Erythroblast (primary cell): ENCODE data around the gene INTS4.
A peak's percentile ranks its signal among the peaks of the same experiment; 100 is the strongest.
"Not testable (repeated sequence)": the region's sequence is repeated elsewhere in the genome, so short reads cannot be mapped to it uniquely, and the experiment has no call there.

Experiments used
- DNase-seq, 2 experiments: peaks; one replicate each; lab custom pipeline; 2025; lab: John Stamatoyannopoulos, UW
- GATA1 ChIP-seq: IDR thresholded peaks from 2 replicates; pipeline ENCODE4 v1.6.1; 2011; ENCODE audit warnings: low read depth, mild to moderate bottlenecking, control low read depth, low read length, moderate library complexity
- POLR2A ChIP-seq: IDR thresholded peaks from 2 replicates; pipeline ENCODE4 v1.6.1; 2011; ENCODE audit warnings: mild to moderate bottlenecking, low read length

INTS4 gene

DNA sequence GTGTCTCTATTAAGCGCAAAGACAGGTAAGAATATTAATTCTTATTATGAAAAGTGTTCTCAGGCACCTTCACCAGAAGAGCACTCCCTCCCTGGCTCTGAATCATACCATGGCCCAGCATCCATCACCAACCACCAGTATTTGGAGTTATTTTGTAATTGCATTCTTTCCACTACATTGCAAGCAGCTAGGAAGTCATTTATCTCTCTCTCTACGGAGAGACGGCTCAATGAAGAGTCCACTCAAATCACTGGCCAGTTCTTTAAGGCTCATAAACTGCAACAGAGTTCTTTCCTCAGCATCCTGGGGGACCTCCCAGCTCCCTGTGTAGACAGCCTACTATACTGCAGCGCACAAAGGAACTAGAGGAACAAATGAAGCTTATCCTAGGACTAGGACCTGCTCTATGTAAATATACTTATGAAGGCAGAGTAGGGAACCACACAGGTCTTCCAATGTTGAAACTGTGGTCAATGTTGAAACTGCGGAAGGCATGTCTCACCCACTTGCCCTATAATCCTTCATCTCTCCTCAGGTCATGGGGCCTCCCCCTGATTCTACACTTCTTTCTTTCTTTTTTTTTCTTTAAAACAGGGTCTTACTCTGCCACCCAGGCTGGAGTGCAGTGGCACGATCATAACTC is 110.2 kb downstream of the INTS4 start:
- no peak for TF ChIP-seq POLR2A
- no peak for TF ChIP-seq GATA1
- no peak for DNase-seq

DNA sequence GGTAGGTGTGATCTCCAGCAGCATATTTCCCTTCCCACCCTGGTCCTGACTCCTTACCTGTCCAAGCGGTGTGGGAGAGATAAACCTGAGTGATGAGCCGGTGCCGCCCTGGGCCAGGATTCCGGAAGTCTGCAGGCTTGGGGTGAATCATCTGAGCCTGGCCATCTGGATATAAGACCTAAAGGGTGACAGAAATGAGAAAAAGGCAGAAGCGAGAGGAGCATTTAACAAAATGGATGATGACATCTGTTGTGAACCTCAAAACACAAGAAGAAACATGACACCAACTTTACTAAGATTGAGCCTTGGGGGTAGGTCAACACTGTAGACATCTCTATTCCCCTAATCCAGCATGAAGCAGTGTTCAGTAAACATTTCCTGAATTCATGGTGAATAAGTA is 110.7 kb downstream of the INTS4 start:
- DNase-seq, result peak in 1 of 2 experiments; percentile 15

DNA sequence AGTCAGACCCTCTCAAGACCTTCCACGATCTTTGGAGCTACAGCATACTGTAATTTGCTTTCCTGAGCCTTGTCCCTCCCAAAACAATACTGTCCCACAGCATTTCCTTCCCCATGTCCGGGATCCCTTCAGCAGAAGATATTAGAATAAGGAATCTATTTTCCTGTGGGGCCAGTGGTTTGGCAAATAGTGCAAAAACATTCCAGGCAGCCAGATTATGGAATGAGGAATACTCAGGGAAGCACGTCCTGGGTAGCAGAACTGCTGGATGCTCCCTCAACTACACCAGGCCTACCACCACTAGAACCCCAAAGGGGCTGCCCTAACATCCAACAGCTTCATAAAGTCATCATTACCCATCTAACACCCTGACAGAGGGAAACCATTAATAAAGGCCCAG is 112.1 kb downstream of the INTS4 start:
- no peak for DNase-seq

More for the DNA sequence above, 110.7 kb downstream of the INTS4 start:
- TF ChIP-seq GATA1 (no peak), POLR2A (no peak)

DNA sequence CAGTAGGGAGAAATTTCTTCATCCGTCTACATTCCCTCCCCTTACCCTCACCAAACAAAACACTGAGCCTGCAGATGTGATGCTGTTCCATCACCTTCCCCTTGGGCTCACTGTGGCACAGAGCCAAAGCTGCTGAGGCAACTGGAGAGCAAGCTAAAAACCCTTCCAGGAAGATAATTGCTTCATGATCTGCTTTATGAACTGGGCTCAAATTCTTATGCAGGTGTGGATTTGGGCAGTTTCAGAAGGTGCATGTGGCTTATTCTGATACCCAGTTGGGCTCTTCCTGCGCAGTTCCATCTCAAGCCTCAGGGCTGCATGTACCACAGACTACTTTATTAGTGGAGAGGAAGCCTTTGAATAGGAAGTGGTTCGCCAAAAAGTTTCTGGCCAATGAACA is 115.2 kb downstream of the INTS4 start:
- DNase-seq, result peak; percentile 48 to 87
- TF ChIP-seq GATA1 (no peak), POLR2A (no peak)

More for the DNA sequence above, 112.1 kb downstream of the INTS4 start:
- TF ChIP-seq GATA1 (no peak), POLR2A (no peak)

GRCh38 chr11:77878247-77878646 is 116.2 kb downstream of the INTS4 start:
- DNase-seq, result not testable (repeated sequence)

- TF ChIP-seq GATA1 (no peak), POLR2A (no peak)
- DNase-seq, result no peak
These were observed 118.4 kb downstream of the INTS4 start for GRCh38 chr11:77876045-77876444.

DNA sequence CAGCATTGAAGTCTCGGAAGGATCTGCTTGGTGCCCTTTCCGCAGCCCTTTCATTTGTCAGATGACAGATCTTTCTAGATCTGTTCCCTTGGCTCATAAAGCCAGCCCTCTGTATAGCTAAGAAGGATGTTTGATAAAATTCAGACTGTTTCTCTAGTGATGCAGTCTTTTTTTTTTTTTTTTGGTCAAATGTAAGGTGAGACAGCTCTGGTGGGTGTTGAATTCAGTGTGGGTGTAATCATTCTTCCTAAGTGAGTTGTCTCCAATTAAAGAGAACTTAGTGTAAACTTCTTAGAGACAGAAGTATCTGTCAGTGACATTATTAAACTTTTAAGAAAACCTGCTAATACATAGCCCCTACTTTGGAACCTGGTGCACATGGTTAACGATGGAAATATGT is 120.3 kb downstream of the INTS4 start:
- TF ChIP-seq POLR2A (no peak), GATA1 (no peak)
- no peak for DNase-seq

- TF ChIP-seq POLR2A (no peak), GATA1 (no peak)
- DNase-seq, result no peak
These were observed 121.1 kb downstream of the INTS4 start for GRCh38 chr11:77873345-77873744.

GRCh38 chr11:77871855-77872254 is 122.6 kb downstream of the INTS4 start:
- TF ChIP-seq GATA1, result no peak
- no peak for DNase-seq

DNA sequence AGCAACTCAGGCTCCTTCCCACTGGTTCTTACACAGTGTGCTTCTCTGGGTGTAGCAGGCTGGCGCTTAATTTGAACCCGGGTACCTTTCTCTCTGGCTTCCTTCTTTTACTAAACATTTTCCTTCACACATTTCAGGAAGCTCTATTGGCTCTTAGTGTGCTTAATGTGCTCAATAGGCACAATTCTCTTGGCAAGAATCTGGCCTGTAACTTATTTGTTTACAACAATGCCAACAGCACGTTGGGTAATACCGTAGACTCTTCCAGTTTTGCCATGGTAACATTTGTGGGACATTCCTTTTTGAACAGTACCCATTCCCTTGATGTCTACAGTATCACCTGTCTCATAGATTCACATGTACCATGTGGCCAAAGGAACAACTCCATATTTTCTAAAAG is 125.7 kb downstream of the INTS4 start:
- TF ChIP-seq POLR2A, result no peak
- no peak for TF ChIP-seq GATA1
- no peak for DNase-seq

- DNase-seq, result no peak
- no peak for TF ChIP-seq POLR2A
- no peak for TF ChIP-seq GATA1
These were observed 128.1 kb downstream of the INTS4 start for GRCh38 chr11:77866336-77866735.

DNA sequence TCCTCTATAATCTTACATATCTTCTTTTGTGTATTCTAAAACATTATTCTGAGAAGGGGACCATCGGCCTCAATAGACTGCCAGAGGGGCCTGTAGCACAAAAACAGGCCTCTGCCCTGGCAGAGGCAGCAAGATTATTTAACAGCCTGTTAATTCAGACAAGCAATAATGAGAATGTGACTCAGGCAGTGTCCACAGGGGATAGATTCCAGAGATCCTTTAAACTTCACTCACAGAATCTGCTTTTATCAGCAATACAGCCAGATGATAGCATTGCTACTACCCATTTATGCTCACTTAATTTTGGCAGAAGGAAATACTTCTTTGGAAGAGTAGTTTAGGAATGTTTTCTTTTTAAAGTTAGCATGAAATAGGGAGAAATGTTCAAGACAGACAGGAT is 128.7 kb downstream of the INTS4 start:
- DNase-seq, result no peak
- no peak for TF ChIP-seq GATA1
- no peak for TF ChIP-seq POLR2A

- DNase-seq, result not testable (repeated sequence)
These were observed 133.0 kb downstream of the INTS4 start for GRCh38 chr11:77861444-77861843.

GRCh38 chr11:77857906-77858457 is 136.5 kb downstream of the INTS4 start:
- not testable (repeated sequence) for DNase-seq

DNA sequence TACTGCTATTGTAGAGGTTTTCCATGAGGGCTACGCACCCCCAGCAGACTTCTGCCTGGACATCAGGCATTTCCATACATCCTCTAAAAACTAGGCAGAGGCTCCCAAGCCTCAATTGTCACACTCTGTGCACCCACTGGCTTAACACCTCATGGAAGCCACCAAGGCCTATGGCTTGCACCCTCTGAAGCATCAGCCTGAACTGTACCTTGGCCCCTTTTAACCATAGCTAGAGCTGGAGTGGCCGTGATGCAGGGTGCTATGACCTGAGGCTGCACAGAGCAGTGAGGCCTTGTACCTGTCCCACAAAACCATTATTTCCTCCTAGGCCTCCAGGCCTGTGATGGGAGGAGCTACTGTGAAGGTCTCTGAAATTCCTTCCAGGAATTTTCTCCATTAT is 139.6 kb downstream of the INTS4 start:
- TF ChIP-seq GATA1 (no peak), POLR2A (no peak)
- DNase-seq, result peak; percentile 12 to 16
